GM18526 (cell line): ENCODE results near the gene ST6GALNAC4.

Experiments used
- POLR2A ChIP-seq: IDR thresholded peaks from 3 replicates; pipeline ENCODE4 v1.6.1; 2011; ENCODE audit not compliant: insufficient read length; ENCODE audit errors: extremely low read depth

The ST6GALNAC4 gene, protein sequence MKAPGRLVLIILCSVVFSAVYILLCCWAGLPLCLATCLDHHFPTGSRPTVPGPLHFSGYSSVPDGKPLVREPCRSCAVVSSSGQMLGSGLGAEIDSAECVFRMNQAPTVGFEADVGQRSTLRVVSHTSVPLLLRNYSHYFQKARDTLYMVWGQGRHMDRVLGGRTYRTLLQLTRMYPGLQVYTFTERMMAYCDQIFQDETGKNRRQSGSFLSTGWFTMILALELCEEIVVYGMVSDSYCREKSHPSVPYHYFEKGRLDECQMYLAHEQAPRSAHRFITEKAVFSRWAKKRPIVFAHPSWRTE

DNA sequence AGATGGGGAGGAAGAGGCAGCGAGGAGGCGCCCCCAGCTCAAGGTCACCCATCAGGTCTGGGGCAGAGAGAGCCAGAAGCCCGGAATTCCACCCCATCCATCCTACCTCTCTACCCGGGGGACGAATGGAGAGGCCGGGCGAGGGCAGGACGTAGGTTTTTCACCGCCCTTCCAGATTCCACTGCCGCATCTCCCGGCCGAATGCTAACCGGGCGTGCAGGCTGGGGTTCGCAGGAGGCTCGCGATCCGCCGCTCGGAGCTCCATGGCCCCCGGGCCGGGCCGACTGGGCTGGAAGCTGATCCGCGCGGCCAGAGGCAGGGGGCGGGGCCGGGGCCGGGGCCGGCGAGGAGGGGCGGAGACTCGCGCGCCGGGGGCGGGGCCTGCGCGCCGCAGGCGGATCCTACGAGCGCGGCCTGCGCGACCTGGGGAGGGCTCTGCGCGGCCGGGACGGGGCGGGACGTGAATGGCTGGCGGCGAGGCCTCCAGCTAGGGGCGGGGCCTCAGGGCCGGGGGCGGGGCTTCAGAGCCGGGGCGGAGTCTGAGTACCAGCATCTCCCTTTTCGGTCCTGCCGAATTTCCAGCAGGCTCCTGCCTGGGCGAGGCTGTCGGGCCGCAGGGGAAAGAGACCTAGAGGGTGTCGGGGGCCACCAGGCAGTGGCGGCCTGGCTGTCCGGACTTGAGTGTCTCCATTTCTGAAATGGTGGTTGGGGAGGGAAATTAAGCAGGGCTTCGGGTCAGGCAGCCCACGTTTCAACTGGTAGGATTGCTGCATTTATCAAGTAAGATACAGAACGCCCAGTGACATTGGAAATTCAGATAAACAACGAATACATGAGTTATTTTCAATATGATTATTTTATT, at the start of gene ST6GALNAC4:
ST6GALNAC4 (minus strand) TSS at position 322 of the 862 bp plus-strand sequence. CDS start 622 bp downstream, outside the sequence.
- peak; percentile 72 for TF ChIP-seq POLR2A

DNA sequence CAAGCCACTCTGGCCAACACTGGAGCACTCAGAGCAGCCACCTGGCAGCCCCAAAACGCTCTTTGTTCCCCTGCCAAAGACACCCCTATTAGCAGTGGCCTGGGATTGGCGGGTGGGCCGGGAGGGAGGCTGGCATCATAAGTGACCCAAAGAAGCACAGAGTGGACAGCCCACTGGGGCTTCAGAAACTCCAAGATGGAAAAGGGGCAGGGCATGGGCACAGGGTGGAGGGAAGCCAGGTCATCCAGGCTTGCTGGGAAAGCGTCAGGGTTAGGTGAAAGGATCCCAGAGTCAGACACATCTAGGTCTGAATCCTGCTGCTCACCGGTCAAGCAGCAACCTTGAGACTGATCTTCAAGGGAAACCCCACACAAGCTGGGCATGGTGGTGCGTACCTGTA, 49.1 kb upstream of the ST6GALNAC4 start:
- no peak for TF ChIP-seq POLR2A

DNA sequence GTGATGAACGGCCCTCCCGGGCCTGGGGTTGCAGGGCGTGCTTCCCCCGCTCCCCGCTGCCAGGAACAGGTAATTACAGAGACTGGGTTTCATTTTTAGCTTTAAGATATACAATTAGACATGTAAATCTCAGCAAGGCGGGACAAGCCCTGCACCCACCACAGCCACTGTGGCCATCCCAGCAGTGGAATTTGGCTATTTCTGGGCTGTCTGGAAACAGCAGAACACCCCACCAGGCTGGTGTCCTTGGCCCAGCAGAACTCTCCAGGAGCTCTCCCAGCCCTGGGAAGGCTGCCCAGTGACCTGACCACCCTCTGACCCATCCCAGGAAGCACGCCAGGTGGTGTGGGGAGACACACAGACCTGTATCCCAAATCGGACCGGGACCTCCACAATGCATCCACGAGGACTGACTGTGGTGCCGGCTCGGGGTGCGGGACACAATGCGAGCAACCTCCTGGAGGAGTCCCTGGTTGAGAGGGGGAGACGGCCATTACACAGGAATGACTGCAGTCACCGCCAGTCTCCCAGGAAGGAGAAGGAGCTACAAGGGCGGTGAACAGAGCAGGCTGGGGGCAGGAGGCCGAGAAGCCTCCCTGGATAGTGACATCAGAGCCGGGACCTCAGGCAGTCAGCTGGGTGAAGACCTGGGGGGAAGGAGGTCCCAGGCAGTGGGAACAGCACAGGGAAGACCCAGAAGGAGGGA, 46.7 kb upstream of the ST6GALNAC4 start:
- TF ChIP-seq POLR2A = no peak

DNA sequence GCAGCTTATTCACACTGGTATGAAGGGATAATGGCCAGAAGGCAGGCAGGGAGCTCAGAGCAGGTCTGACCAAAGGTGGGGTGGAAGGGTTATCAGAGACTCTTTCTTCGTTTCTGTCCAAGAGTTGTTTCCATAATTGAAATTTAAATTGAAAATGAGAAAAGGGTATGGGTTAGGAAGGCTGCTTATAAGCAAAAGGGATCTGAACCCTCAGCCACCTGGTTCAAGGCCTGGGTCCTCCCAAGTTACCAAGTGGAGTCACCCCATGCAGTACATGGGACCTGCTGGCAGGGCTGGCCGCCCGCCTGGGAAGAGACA, 46.2 kb upstream of the ST6GALNAC4 start:
- no peak for TF ChIP-seq POLR2A

DNA sequence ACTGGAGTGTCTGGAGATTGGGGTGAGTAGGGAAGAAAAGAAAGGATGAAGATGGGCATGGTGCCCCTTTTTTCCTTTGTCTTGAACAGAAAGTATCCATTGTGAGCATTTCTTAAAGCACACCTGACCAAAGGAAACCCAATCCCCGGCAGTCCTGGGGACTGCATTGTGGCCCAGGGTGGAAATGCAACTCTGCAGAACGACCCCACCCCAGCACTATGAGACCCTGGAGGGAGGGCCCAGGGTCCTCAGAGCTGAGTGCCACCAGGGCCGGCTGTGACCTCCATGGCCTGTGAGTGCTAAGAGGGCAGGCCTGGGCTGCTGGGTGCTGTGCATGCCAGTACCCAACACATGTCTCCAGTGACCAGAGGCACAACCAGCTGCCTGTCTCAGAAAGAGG, 45.4 kb upstream of the ST6GALNAC4 start:
- no peak for TF ChIP-seq POLR2A

DNA sequence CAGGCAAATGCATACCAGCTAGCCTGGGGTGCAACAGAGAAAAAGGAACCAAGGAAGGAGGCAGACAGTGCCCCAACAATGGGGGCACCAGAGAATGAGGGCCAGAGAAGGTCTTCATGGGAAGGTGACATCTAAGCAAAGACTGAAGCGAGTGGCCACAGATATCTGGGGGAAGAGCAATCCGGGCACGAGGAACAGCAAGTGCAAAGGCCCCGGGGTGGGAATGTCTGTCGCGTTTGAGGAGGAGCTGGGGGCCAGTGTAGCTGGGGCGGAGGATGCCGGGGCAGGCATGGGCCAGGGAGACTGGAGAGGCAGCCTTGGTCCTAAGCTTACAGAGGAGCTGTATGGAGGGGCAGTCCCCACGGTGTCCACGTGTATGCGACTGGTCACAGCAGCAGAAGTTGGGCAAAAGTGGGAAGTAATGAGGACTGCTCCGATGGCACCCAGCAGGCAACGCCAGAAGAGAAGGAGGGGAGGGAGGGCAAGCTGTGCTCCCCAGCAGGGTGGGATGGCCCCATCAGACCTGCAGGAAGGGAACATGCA, 44.8 kb upstream of the ST6GALNAC4 start:
- no peak for TF ChIP-seq POLR2A

DNA sequence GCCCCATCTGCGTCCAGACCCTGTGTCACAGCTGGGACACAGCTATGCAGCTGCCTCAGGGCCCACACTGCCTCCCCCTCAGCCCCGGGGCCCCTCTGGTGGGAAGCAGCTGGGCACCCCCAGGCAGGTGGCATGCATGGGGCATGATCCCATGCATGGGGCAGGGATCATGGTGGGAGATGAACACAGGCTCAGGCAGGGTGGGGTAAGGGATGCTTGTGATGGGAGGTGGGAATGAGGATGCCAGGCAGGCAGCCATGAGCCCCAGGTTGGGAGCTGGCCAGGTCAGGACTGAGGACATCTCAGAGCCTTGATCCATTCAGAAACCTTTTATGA, 44.3 kb upstream of the ST6GALNAC4 start:
- TF ChIP-seq POLR2A = no peak

DNA sequence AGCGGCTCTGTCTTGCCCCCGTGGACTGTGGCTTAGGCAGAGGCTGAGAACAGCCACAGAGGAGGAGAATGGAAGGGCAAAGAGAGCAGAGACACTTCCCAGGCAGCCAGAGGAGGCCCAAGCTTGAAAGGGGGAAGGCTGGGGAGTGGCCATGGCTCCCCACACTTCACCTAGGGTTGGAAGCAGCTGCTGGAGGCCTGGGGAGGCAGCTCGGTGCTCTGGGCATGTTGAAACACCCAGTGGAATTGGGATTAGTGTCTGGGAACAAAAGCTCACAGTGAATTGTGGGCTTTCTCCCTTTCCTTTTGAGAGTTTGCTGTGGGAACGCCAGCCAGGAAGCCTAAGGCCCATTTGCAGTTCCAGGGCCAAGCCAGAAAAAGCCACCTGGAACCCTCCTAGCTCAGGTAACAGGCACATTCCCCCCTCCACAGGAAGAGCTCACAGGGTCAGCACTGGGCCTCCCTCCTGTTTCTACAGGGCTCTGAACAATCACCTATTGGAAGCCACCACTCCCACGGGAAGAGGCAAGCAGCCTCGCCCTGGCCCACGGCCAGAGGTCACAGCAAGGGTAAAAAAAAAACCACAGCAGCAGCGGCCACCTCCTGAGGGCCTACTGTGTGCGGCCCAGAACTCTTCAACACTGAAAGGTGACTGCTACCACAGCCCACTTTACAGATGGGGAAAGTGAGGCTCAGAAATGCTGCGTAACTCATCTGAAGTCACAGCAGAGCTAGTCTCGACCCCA, 43.7 kb upstream of the ST6GALNAC4 start:
- TF ChIP-seq POLR2A = no peak

DNA sequence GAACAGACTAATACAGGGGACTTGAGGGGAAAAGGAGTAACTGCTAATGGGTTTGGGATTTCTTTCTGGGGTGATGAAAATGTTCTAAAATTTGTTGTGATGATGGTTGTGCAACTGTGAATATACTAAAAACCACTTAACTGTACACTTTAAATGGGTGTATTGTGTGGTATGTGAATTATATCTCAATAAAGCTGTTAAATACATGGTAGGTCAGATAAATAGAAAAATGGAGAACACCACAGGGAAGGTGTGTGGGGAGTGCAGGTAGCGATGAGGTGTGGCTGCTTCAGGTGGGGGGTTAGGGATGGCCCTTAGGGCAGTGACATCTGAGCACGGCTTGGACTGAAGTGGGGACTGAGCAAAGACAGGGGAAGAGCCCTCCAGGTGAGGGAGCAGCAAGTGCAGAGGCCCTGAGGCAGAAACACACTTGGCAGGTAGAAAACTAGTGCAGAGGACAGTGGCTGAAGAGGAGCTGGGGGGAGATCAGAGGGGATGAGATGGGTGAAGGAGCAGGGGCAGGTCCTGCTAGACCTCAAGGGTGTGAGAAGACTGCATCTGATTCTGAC, 43.1 kb upstream of the ST6GALNAC4 start:
- TF ChIP-seq POLR2A = no peak

DNA sequence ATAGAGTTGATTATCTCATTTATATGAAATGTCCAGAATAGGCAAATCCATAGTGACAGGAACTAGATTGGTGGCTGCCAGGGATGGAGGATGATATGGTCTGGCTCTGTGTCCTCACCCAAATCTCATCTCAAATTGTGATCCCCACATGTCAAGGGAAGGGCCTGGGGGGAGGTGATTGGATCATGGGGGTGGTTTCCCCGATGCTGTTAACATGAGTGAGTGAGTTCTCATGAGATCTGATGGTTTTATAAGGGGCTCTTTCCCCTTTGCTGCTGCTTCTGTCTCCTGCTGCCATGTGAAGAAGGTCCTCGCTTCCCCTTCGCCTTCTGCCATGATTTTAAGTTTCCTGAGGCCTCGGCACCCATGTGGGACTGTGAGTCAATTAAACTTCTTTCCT, 42.6 kb upstream of the ST6GALNAC4 start:
- TF ChIP-seq POLR2A = no peak

DNA sequence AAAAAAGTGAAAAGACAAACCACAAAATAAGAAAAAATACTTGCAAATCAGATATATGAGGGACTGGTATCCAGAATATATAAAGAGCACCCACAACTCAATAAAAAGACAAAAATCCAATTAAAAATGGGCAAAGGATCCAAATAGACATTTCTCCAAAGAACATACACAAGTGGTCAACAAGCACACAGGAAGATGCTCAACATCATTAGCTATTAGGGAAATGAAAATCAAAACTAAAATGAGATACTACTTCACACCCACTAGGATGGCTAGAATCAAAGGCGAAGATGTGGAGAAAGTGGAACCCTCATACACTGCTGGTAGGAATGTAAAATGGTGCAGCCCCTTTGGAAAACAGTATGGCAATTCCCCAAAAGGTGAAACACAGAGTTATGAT, 41.9 kb upstream of the ST6GALNAC4 start:
- no peak for TF ChIP-seq POLR2A

DNA sequence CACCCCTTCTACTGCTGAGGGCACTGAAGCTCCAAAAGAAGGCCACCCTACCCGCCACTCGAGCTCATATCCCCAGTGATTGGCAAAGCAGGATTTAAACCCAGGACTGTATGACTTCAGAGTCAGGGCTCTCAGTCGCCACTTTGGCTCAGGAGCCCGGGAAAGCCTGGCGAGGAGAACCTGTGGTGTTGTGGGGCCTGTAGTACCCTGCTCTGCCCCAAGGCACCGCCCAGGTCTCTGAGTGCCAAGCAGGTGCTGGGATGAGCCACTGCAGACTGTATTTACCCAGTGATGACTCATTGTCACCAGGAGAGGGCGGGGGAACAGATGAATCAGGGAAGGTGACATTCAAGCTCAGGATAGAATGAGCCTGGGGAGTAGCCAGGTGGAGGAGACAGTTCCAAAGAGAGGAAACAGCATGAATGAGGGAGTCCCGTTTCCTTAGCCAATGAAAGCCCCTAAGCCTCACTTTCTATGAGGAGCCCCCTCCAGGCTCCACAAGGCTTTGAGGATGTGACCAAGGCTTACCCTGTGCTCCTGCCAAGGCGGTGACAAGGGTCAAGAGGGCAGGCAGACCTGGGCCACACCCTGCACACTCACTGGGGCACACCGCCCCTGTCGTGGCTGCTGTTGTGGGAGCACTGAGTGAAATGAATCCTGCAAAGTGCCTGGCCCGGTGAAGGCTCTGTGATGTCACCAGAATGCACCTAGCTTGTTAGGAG, 38.6 kb upstream of the ST6GALNAC4 start:
- TF ChIP-seq POLR2A = no peak

DNA sequence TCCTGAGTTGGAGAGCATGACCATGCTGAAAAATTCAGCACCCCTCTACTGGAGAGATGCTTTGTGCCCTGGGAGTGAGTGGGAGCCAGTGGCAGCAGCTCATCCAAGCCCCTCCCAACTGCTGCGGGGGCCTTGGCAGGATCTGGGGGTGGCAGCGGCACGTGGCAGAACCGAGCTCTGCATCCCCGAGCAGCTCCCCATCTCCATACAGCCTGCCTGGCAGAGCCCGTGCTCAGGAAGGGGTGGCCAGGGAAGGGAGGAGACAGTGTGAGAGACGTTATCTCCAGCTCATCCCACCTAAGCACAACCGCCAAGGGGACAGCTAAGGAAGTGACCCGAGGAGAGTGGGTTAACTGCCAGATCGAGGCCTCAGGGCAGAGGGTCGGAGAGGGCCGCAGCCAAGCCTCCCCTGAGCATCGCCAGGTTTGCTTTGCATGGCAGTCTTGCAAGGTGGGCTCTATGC, 38.0 kb upstream of the ST6GALNAC4 start:
- no peak for TF ChIP-seq POLR2A
